Left lung (tissue), 10 donors: ENCODE data around the gene STRA8. TPM values are rescaled to one million over a fixed set of nuclear protein-coding genes. Genes with fewer than 3 reads are reported as not detected.

ENCODE experiments used
- ATAC-seq: fragments of 200-7000 bp; cut with Tn5 transposase; one replicate; pipeline ENCODE4 v1.9.1; 2020; ENCODE audit warnings: moderate library complexity
- DNase-seq, 4 donors: peaks; one replicate each; pipeline ENCODE4 v3.0.0-alpha.2; 2013 to 2020
- H3K27ac ChIP-seq, 2 donors: fragments of 200-600 bp; sonication (generic) in 1 of 2; one replicate each; pipeline versions ENCODE4 v1.5.0 to v1.8.0; 2020 to 2021
- H3K27me3 ChIP-seq, 2 donors: fragments of 200-600 bp; sonication (generic) in 1 of 2; one replicate each; pipeline versions ENCODE4 v1.5.0 to v1.8.0; 2020 to 2021
- H3K36me3 ChIP-seq, 2 donors: fragments of 200-600 bp; sonication (generic) in 1 of 2; one replicate each; pipeline versions ENCODE4 v1.5.0 to v1.8.0; 2020 to 2021
- H3K4me1 ChIP-seq, 2 donors: fragments of 200-600 bp; one replicate each; pipeline ENCODE4 v1.8.0; 2021
- H3K4me3 ChIP-seq, 2 donors: fragments of 200-600 bp; sonication (generic) in 1 of 2; one replicate each; pipeline versions ENCODE4 v1.5.0 to v1.8.0; 2020 to 2021; ENCODE audit warnings: mild to moderate bottlenecking in 1 of 2
- H3K9me3 ChIP-seq, 2 donors: fragments of 200-600 bp; sonication (generic) in 1 of 2; one replicate each; pipeline versions ENCODE4 v1.5.0 to v1.8.0; 2020 to 2021
- intact Hi-C, 2 donors: fragments of 100-400 bp; cut with DNase I; formaldehyde crosslinking; loops; one replicate each; pipeline versions ENCODE4 v1.11.2 to v1.14.2; 2022
- polyA plus RNA-seq, 6 donors: library from polyadenylated mRNA; unstranded; fragments of 120-200 nt; gene quantifications; one replicate each; pipeline ENCODE4 v1.2.1, GENCODE V29; 2013; ENCODE audit not compliant: insufficient read length in 6 of 6
- total RNA-seq, 2 donors: library from RNA; stranded (reverse); fragmentation: NEBNext Ultra II Directional; extraction: Animal tissue kit (Norgen Biotek cat#: 25700); gene quantifications; one replicate each; pipeline ENCODE4 v1.2.1, GENCODE V29; 2021
- TF ChIP-seq, protein P1 (sequence below), 2 donors: fragments of 200-600 bp; sonication (generic) in 1 of 2; IDR thresholded peaks; one replicate each; pipeline versions ENCODE4 v1.5.0 to v1.8.0; 2021; ENCODE audit warnings: antibody characterized with exemption in 2 of 2
- donor health status: DM: no; HTN: yes; CAD: no.
- donor health status: DM: no; HTN: no; CAD: no.

STRA8 gene
- total and polyA plus RNA-seq, 8 donors: 0.14 to 0.40 (median 0.20) TPM; not detected in 3

DNA sequence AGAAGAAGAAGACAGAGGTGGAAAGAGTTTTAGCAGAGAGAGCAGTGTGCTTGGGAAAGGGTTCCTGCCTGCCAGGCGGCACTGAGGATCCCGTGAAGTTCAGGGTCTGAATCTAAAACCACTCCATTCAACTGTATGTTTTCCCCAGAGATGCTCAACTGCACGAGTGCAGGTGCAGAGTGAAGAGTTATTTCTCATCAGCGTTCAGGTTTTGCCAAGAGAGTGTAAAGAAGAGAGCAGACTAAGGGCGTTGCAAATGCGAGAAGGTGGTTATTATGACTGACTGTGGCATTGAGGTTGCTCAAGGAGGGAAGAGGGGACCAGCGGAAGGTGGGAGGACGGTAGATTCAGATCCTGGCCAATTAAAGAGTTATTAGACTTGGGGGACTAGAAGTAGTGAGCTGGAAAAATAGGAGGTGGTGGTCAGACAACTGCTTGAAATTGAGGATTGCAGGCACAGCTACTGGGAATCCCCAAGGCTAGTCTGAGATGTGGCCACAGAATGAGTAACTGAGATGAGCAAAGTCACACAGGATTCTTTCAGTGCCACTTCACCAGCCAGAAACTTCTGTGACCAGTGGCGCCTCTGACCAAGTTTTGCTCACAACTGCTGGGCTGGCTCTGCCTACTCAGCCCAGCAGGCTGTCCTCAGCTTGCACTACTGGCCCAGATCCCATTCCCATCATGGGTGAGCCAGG, 29.1 kb downstream of the STRA8 start:
- ATAC-seq (no peak), DNase-seq (no peak)
- no peaks in the 10 kb centered on the region for H3K27me3 ChIP-seq
- no peak overlapping the region for H3K4me3 ChIP-seq
- H3K9me3 ChIP-seq: peaks cover 0 to 9% of the 10 kb centered on the region in 2 donors
- H3K36me3 ChIP-seq: no peaks in the 10 kb centered on the region
- TF ChIP-seq, protein P1, sequence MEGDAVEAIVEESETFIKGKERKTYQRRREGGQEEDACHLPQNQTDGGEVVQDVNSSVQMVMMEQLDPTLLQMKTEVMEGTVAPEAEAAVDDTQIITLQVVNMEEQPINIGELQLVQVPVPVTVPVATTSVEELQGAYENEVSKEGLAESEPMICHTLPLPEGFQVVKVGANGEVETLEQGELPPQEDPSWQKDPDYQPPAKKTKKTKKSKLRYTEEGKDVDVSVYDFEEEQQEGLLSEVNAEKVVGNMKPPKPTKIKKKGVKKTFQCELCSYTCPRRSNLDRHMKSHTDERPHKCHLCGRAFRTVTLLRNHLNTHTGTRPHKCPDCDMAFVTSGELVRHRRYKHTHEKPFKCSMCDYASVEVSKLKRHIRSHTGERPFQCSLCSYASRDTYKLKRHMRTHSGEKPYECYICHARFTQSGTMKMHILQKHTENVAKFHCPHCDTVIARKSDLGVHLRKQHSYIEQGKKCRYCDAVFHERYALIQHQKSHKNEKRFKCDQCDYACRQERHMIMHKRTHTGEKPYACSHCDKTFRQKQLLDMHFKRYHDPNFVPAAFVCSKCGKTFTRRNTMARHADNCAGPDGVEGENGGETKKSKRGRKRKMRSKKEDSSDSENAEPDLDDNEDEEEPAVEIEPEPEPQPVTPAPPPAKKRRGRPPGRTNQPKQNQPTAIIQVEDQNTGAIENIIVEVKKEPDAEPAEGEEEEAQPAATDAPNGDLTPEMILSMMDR (IDR thresholded peaks at IDR 0.05): no peak
- intact Hi-C loops: no loop called here
- H3K27ac ChIP-seq: no peak overlapping the region
- no peaks in the 10 kb centered on the region for H3K4me1 ChIP-seq

DNA sequence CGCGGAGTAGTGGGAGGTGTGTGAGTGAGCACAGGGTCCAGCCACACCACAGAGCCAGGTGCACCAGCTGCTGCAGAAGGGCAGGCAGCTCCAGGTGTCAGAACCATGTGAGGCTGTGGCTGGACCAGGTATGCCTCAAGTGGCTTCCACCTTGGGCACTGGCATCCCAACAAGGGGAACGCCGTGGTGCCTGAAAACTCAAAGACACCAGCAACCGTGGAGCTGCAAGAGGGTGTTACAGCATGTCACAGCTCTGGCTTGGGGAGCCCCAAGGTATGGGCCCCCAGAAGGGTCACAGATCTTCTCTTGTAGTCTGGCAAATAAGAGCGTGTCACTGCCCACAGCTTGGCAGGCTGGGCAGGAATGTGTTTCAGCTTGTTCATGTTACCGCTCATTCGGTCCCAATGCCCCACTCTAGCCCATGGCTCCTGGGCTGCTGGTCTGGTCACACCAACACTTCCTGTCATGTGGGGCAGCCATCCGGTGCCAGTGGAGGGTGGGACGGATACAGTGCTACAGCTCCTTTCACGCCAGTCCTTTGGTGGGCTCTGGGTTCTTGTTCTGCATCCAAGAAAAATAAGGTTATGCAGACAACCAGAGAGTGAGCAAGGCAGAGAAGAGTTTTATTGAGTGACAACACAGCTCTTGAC, 29.8 kb downstream of the STRA8 start:
- peaks cover 0 to 9% of the 10 kb centered on the region in 2 donors for H3K9me3 ChIP-seq

GRCh38 chr7:135265637-135266036, 32.0 kb downstream of the STRA8 start:
- Histone ChIP-seq H3K27me3 (no peaks in the 10 kb centered on the region), H3K36me3 (no peaks in the 10 kb centered on the region), H3K4me1 (no peaks in the 10 kb centered on the region), H3K27ac (no peak overlapping the region), H3K4me3 (no peak overlapping the region), H3K9me3 (peaks cover 0 to 9% of the 10 kb centered on the region in 2 donors)
- TF ChIP-seq, protein P1 (IDR thresholded peaks at IDR 0.05): no peak
- no peak for ATAC-seq
- no peak for DNase-seq
- intact Hi-C loops: no loop called here

More for the DNA sequence above, 29.8 kb downstream of the STRA8 start:
- intact Hi-C loops: no loop called here
- H3K4me3 ChIP-seq: no peak overlapping the region
- no peaks in the 10 kb centered on the region for H3K27me3 ChIP-seq
- TF ChIP-seq, protein P1 (IDR thresholded peaks at IDR 0.05): no peak
- H3K36me3 ChIP-seq: no peaks in the 10 kb centered on the region
- no peak overlapping the region for H3K27ac ChIP-seq
- H3K4me1 ChIP-seq: no peaks in the 10 kb centered on the region
- no peak for DNase-seq
- no peak for ATAC-seq

- no peak for DNase-seq
- Histone ChIP-seq H3K27ac (no peak overlapping the region), H3K4me3 (no peak overlapping the region), H3K36me3 (no peaks in the 10 kb centered on the region), H3K9me3 (peaks cover 0 to 3% of the 10 kb centered on the region in 2 donors), H3K27me3 (no peaks in the 10 kb centered on the region), H3K4me1 (no peaks in the 10 kb centered on the region)
- no peak for ATAC-seq
- TF ChIP-seq, protein P1 (IDR thresholded peaks at IDR 0.05): no peak
- intact Hi-C loops: no loop called here
These were observed 36.3 kb downstream of the STRA8 start for GRCh38 chr7:135269921-135270320.

DNA sequence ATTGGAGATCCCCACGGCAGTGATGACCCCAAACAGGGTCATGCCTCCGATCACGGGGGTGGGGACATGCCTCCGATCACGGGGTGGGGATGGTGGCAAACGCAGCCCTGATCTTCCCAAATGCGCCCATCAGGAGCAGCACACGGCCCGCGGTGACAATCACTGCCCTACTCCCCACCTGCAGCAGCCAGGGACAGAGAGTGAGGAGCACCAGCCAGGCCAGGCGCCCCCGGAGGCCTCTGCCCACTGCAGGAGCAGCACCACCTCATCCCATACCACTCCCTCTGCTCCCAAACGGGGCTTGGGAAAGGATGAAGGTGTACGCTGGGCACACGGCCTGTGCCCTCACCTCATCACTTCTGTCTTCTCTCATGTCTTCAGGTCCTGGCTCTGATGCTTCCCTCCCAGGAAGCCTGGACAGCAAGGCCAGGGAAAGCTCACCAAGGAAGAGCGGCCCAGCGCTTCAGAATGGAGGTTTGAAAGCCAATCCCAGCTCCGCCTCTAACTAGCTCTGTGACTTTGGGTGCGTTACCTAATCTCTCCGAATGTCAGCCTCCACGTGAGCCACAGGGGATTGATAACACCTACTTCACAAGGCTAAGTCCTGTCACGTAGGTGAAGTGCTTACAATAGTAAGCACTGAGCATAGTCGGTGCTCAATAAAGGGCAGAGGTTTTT, 37.1 kb downstream of the STRA8 start:
- Histone ChIP-seq H3K4me1 (no peaks in the 10 kb centered on the region), H3K4me3 (no peak overlapping the region), H3K9me3 (no peaks in the 10 kb centered on the region), H3K27me3 (no peaks in the 10 kb centered on the region), H3K27ac (no peak overlapping the region), H3K36me3 (no peaks in the 10 kb centered on the region)
- ATAC-seq (no peak), DNase-seq (no peak)
- TF ChIP-seq, protein P1 (IDR thresholded peaks at IDR 0.05): no peak
- intact Hi-C loops: no loop called here
